HepG2 (cell line): ENCODE data around the gene ITGB1. TPM values are rescaled to one million over a fixed set of nuclear protein-coding genes. Genes with fewer than 3 reads are reported as not detected.

Experiments used
- ATAC-seq: fragments of 200-7000 bp; cut with Tn5 transposase; 3 replicates; pipeline ENCODE4 v1.9.1; 2020; ENCODE audit warnings: mild to moderate bottlenecking, moderate library complexity
- BruUV-seq: library from RNA; stranded (reverse); fragments of 400-500 nt; replicated peaks from 2 replicates; lab custom pipeline; 2021; lab: Mats Ljungman, UMichigan
- CTCF ChIA-PET: fragments of 300-600 bp; formaldehyde crosslinking; extraction: SDS; loops from one replicate; lab custom pipeline; 2021; ENCODE audit warnings: low total read pairs, inconsistent platforms, low intra/inter-chr PET ratio; lab: Yijun Ruan, JAX
- POLR2A ChIA-PET: fragments of 350-600 bp; sonication (Branson Sonifier 250); formaldehyde crosslinking; loops from one replicate; lab custom pipeline; 2020; ENCODE audit warnings: antibody characterized with exemption, inconsistent platforms; lab: Yijun Ruan, JAX
- DNase-seq: peaks from one replicate; pipeline ENCODE4 v3.0.0-alpha.2; 2015; ENCODE audit warnings: low spot score
- FAIRE-seq: peaks from 3 replicates; lab custom pipeline; 2011; peaks lifted over from hg19 to GRCh38; lab: Jason Lieb, UNC
- H2AFZ ChIP-seq: one replicate; pipeline ENCODE4 v1.6.1; 2011; ENCODE audit warnings: low read length, inconsistent platforms
- H3K27ac ChIP-seq: fragments of 300-600 bp; 3 replicates; pipeline ENCODE4 v1.8.0; 2011; ENCODE audit warnings: mixed run types, mild to moderate bottlenecking, mixed read lengths, low read length, inconsistent platforms; ENCODE audit not compliant: insufficient read depth; ENCODE audit errors: extremely low read length
- H3K27me3 ChIP-seq, 2 experiments: fragments of 200-600 bp in 1 of 2; 2 replicates in 1 of 2; 3 replicates in 1 of 2; pipeline versions ENCODE4 v1.6.0 to v1.8.0; 2011; ENCODE audit warnings: low read length in 2 of 2, mild to moderate bottlenecking in 2 of 2, moderate library complexity in 2 of 2, inconsistent platforms in 1 of 2; ENCODE audit not compliant: insufficient read depth in 2 of 2, control insufficient read depth in 1 of 2
- H3K36me3 ChIP-seq, 2 experiments: fragments of 200-600 bp in 1 of 2; replicated peaks in 1 of 2; 2 replicates in 1 of 2; 3 replicates in 1 of 2; pipeline versions ENCODE4 v1.5.1 to v1.8.0; 2011; ENCODE audit warnings: low read length in 2 of 2, inconsistent platforms in 1 of 2; ENCODE audit not compliant: insufficient read depth in 2 of 2, control insufficient read depth in 1 of 2
- H3K4me1 ChIP-seq: 2 replicates; pipeline ENCODE4 v1.5.1; 2012; ENCODE audit warnings: low read length, inconsistent platforms; ENCODE audit not compliant: insufficient read depth
- H3K4me2 ChIP-seq: 2 replicates; pipeline ENCODE4 v1.6.0; 2011; ENCODE audit warnings: low read depth, low read length, inconsistent platforms
- H3K4me3 ChIP-seq, 3 experiments: fragments of 200-600 bp in 1 of 3; sonication (generic), shearing (Covaris generic) in 1 of 3; replicated peaks in 1 of 3; 2 replicates each; pipeline ENCODE4 v1.5.1; 2011 to 2016; ENCODE audit warnings: low read length in 3 of 3, inconsistent platforms in 2 of 3, low read depth in 2 of 3, mild to moderate bottlenecking in 2 of 3, control low read depth in 1 of 3, mixed read lengths in 1 of 3; ENCODE audit not compliant: insufficient read depth in 1 of 3
- H3K79me2 ChIP-seq: one replicate; pipeline ENCODE4 v1.6.1; 2011; ENCODE audit warnings: low read length, inconsistent platforms; ENCODE audit not compliant: insufficient read depth
- H3K9ac ChIP-seq: 2 replicates; pipeline ENCODE4 v1.6.0; 2011; ENCODE audit warnings: mild to moderate bottlenecking, low read depth, low read length, inconsistent platforms; ENCODE audit not compliant: insufficient read depth
- H3K9me3 ChIP-seq: 2 replicates; pipeline ENCODE4 v1.5.1; 2012; ENCODE audit warnings: mild to moderate bottlenecking, low read length
- H4K20me1 ChIP-seq: 2 replicates; pipeline ENCODE4 v1.6.0; 2011; ENCODE audit warnings: inconsistent platforms, mild to moderate bottlenecking, low read length, moderate library complexity; ENCODE audit not compliant: insufficient read depth
- ARNT2 ChIP-seq: sonication (generic); formaldehyde crosslinking; IDR thresholded peaks from 2 replicates; pipeline ENCODE4 v1.8.0; 2022; ENCODE audit warnings: mild to moderate bottlenecking, low read depth, missing genetic modification reagents, moderate library complexity
- EP300 ChIP-seq, 3 experiments: sonication (generic) in 1 of 3; formaldehyde crosslinking in 1 of 3; IDR thresholded peaks; 2 replicates each; pipeline versions ENCODE4 v1.5.1 to v1.6.1; 2011 to 2020; ENCODE audit warnings: low read depth in 2 of 3, low read length in 2 of 3, borderline replicate concordance in 1 of 3, improper control_type of control experiment in 1 of 3, mild to moderate bottlenecking in 1 of 3, missing genetic modification reagents in 1 of 3, moderate library complexity in 1 of 3
- GFI1 ChIP-seq: sonication (generic); formaldehyde crosslinking; IDR thresholded peaks from 2 replicates; pipeline ENCODE4 v1.5.0; 2020; ENCODE audit warnings: missing genetic modification reagents, mild to moderate bottlenecking, borderline replicate concordance
- KAT8 ChIP-seq: IDR thresholded peaks from 2 replicates; pipeline ENCODE4 v1.6.1; 2016; ENCODE audit warnings: missing genetic modification reagents, missing compliant biosample characterization
- NCOA2 ChIP-seq: sonication (generic); formaldehyde crosslinking; IDR thresholded peaks from 2 replicates; pipeline ENCODE4 v1.8.0; 2022; ENCODE audit warnings: inconsistent platforms
- RARA ChIP-seq: IDR thresholded peaks from 2 replicates; pipeline ENCODE4 v1.6.1; 2016; ENCODE audit warnings: missing genetic modification reagents, missing compliant biosample characterization
- SAP130 ChIP-seq: IDR thresholded peaks from 2 replicates; pipeline ENCODE4 v1.6.1; 2016; ENCODE audit warnings: low read depth
- WGBS: methylation state at CpG from one replicate; pipeline ENCODE4 v1.1.6; 2017; ENCODE audit warnings: low lambda C conversion rate; 5-methylcytosine and 5-hydroxymethylcytosine counted together
- in situ Hi-C: cut with HindIII; loops from 2 replicates; pipeline ENCODE4 v1.10.0; 2017; ENCODE audit warnings: low pct_unique_long_range_greater_than_20kb; ENCODE audit not compliant: extremely low pct_ligation_motif_present
- intact Hi-C: fragments of 100-400 bp; cut with micrococcal nuclease; formaldehyde crosslinking; loops from one replicate; pipeline ENCODE4 v1.10.0; 2022; ENCODE audit not compliant: unreplicated experiment
- polyA plus RNA-seq, 8 experiments: library from polyadenylated mRNA; depleted of rRNA in 3 of 8; stranded (reverse) in 7 of 8; unstranded in 1 of 8; fragments of >200 nt; fragmentation: Illumina TruSeq in 4 of 8; extraction: Trizol in 4 of 8; gene quantifications; 2 replicates each; pipeline versions ENCODE4 v1.2.1 to v1.2.3, GENCODE V29; 2011 to 2016; ENCODE audit warnings: low read depth in 4 of 8, missing spikeins in 1 of 8, mixed read lengths in 1 of 8; ENCODE audit not compliant: insufficient read depth in 1 of 8
- total RNA-seq, 5 experiments: library from RNA; depleted of rRNA; stranded (reverse); fragments of >200 nt; fragmentation: Illumina TruSeq; extraction: Trizol; gene quantifications; 2 replicates each; pipeline ENCODE4 v1.2.3, GENCODE V29; 2016; ENCODE audit warnings: low read depth in 1 of 5
- TF ChIP-seq, protein P1 (sequence below), 2 experiments: fragments of 450-650 bp in 1 of 2; sonication (generic) in 1 of 2; formaldehyde crosslinking; IDR thresholded peaks; 2 replicates each; pipeline versions ENCODE4 v1.5.0 to v1.8.0; 2020 to 2022; ENCODE audit warnings: mild to moderate bottlenecking in 1 of 2, missing genetic modification reagents in 1 of 2
- TF ChIP-seq, protein P2 (sequence below): IDR thresholded peaks from 2 replicates; pipeline ENCODE4 v1.6.1; 2016; ENCODE audit warnings: low read depth, missing genetic modification reagents, missing compliant biosample characterization
- TF ChIP-seq, protein P3 (sequence below): sonication (generic); formaldehyde crosslinking; conservative IDR thresholded peaks from 2 replicates; pipeline ENCODE4 v1.4.0; 2020; ENCODE audit warnings: mild to moderate bottlenecking, missing genetic modification reagents, moderate library complexity
- TF ChIP-seq, protein P4 (sequence below): IDR thresholded peaks from 2 replicates; pipeline ENCODE4 v1.6.1; 2016; ENCODE audit warnings: missing genetic modification reagents, missing compliant biosample characterization

Gene ITGB1
- total and polyA plus RNA-seq, 2 of the 13 experiments (the other 11 are each of a cell fraction or from before 2014, with no cell fraction given), result 190 to 204 TPM

DNA sequence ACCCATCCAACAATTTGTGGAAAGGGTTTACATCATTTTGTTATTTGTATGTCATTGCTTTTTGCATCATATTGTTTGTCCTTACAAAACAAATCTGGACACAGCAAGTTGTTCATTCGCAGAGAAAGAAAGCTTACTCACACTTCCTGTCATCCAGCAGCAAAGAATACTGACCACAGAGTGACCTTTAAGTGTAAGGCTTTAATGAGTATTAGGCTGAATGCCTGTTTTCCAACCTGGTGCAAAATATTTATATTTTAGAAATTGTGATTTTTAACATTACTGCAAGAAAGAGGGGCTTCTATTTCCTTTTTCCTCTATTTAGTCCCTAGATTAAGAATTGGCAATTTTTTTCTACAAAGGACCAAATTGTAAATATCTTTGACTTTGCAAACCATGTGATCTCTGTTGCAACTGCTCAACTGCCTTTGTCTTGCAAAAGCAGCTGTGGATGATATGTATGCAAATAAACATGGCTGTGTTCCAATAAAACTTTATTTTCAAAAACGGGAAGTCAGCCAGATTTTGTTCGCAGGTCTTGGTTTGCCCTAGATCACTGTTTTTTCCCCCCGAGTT, 27.8 kb upstream of the ITGB1 start:
- in situ Hi-C loops, result no loop called here
- H3K4me2 ChIP-seq, result peak overlapping the region; percentile 75
- TF ChIP-seq, protein P1, sequence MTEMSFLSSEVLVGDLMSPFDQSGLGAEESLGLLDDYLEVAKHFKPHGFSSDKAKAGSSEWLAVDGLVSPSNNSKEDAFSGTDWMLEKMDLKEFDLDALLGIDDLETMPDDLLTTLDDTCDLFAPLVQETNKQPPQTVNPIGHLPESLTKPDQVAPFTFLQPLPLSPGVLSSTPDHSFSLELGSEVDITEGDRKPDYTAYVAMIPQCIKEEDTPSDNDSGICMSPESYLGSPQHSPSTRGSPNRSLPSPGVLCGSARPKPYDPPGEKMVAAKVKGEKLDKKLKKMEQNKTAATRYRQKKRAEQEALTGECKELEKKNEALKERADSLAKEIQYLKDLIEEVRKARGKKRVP (CRISPR knock-in tag; IDR thresholded peaks at IDR 0.05), result peak in 1 of 2 experiments; percentile 92; a peak in 2 of 4 replicates
- TF ChIP-seq, protein P2, sequence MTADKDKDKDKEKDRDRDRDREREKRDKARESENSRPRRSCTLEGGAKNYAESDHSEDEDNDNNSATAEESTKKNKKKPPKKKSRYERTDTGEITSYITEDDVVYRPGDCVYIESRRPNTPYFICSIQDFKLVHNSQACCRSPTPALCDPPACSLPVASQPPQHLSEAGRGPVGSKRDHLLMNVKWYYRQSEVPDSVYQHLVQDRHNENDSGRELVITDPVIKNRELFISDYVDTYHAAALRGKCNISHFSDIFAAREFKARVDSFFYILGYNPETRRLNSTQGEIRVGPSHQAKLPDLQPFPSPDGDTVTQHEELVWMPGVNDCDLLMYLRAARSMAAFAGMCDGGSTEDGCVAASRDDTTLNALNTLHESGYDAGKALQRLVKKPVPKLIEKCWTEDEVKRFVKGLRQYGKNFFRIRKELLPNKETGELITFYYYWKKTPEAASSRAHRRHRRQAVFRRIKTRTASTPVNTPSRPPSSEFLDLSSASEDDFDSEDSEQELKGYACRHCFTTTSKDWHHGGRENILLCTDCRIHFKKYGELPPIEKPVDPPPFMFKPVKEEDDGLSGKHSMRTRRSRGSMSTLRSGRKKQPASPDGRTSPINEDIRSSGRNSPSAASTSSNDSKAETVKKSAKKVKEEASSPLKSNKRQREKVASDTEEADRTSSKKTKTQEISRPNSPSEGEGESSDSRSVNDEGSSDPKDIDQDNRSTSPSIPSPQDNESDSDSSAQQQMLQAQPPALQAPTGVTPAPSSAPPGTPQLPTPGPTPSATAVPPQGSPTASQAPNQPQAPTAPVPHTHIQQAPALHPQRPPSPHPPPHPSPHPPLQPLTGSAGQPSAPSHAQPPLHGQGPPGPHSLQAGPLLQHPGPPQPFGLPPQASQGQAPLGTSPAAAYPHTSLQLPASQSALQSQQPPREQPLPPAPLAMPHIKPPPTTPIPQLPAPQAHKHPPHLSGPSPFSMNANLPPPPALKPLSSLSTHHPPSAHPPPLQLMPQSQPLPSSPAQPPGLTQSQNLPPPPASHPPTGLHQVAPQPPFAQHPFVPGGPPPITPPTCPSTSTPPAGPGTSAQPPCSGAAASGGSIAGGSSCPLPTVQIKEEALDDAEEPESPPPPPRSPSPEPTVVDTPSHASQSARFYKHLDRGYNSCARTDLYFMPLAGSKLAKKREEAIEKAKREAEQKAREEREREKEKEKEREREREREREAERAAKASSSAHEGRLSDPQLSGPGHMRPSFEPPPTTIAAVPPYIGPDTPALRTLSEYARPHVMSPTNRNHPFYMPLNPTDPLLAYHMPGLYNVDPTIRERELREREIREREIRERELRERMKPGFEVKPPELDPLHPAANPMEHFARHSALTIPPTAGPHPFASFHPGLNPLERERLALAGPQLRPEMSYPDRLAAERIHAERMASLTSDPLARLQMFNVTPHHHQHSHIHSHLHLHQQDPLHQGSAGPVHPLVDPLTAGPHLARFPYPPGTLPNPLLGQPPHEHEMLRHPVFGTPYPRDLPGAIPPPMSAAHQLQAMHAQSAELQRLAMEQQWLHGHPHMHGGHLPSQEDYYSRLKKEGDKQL (CRISPR knock-in tag), result no peak
- TF ChIP-seq, protein P3, sequence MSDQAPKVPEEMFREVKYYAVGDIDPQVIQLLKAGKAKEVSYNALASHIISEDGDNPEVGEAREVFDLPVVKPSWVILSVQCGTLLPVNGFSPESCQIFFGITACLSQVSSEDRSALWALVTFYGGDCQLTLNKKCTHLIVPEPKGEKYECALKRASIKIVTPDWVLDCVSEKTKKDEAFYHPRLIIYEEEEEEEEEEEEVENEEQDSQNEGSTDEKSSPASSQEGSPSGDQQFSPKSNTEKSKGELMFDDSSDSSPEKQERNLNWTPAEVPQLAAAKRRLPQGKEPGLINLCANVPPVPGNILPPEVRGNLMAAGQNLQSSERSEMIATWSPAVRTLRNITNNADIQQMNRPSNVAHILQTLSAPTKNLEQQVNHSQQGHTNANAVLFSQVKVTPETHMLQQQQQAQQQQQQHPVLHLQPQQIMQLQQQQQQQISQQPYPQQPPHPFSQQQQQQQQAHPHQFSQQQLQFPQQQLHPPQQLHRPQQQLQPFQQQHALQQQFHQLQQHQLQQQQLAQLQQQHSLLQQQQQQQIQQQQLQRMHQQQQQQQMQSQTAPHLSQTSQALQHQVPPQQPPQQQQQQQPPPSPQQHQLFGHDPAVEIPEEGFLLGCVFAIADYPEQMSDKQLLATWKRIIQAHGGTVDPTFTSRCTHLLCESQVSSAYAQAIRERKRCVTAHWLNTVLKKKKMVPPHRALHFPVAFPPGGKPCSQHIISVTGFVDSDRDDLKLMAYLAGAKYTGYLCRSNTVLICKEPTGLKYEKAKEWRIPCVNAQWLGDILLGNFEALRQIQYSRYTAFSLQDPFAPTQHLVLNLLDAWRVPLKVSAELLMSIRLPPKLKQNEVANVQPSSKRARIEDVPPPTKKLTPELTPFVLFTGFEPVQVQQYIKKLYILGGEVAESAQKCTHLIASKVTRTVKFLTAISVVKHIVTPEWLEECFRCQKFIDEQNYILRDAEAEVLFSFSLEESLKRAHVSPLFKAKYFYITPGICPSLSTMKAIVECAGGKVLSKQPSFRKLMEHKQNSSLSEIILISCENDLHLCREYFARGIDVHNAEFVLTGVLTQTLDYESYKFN, result peak; percentile 38; the same call in 1 of the 2 replicates
- TF ChIP-seq SAP130 (CRISPR knock-in tag) (peak; percentile 67), GFI1 (CRISPR knock-in tag) (peak; percentile 73; the same call in 1 of the 2 replicates), ARNT2 (no peak), KAT8 (CRISPR knock-in tag) (peak; percentile 36; the same call in 1 of the 2 replicates), NCOA2 (peak; percentile 64), EP300 (IDR thresholded peaks at IDR 0.05; ENCODE audit: low read depth in 2 of 2, low read length in 2 of 2) (no peak; a peak in 1 of 4 replicates), EP300 (CRISPR knock-in tag; IDR thresholded peaks at IDR 0.05; ENCODE audit: borderline replicate concordance) (no peak; the same call in 1 of the 2 replicates), RARA (peak; percentile 81)
- TF ChIP-seq, protein P4, sequence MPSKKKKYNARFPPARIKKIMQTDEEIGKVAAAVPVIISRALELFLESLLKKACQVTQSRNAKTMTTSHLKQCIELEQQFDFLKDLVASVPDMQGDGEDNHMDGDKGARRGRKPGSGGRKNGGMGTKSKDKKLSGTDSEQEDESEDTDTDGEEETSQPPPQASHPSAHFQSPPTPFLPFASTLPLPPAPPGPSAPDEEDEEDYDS (CRISPR knock-in tag), result no peak

More for the DNA sequence above, 27.8 kb upstream of the ITGB1 start:
- H3K4me3 ChIP-seq, result peak overlapping the region in 2 of 3 experiments; percentile 22 to 34; a peak in 4 of 6 replicates
- H3K4me1 ChIP-seq, result peaks cover 60% of the 10 kb centered on the region
- CTCF ChIA-PET, result no interaction called here
- POLR2A ChIA-PET, result interaction anchor here (0.8 to 2.9 kb wide), 5 partner anchors 14 to 41 kb away, joined by 4 to 9 read pairs (median 6); no protein-coding TSS in a partner anchor
- 35% methylated on average over 4 of the region's 4 CpGs for WGBS
- no peaks in the 10 kb centered on the region; a peak in 1 of 5 replicates for H3K27me3 ChIP-seq
- peak overlapping the region; percentile 35 for H3K27ac ChIP-seq
- no peaks in the 10 kb centered on the region for H3K79me2 ChIP-seq
- H4K20me1 ChIP-seq, result no peaks in the 10 kb centered on the region
- intact Hi-C loops, result no loop called here
- FAIRE-seq, result no peak
- peak overlapping the region; percentile 50; the same call in 1 of the 2 replicates for H3K9ac ChIP-seq
- H2AFZ ChIP-seq, result peak overlapping the region; percentile 37
- H3K9me3 ChIP-seq, result no peaks in the 10 kb centered on the region
- DNase-seq, result peak; percentile 76
- BruUV-seq, result no TSS peak
- ATAC-seq, result peak; percentile 17; the same call in 1 of the 3 replicates
- H3K36me3 ChIP-seq, result no peaks in the 10 kb centered on the region
